PC-3 (cell line): ENCODE results near the gene APOL1.

Experiments
- EZH2phosphoT487 ChIP-seq: fragments of 300-600 bp; sonication (generic); IDR thresholded peaks from 2 replicates; pipeline ENCODE4 v1.6.1; 2018; ENCODE audit warnings: mild to moderate bottlenecking, antibody characterized with exemption, low read length, borderline replicate concordance
- TF ChIP-seq, protein P1 (sequence below): fragments of 300-600 bp; sonication (generic); conservative IDR thresholded peaks from 2 replicates; pipeline ENCODE4 v1.5.1; 2017; ENCODE audit warnings: antibody characterized with exemption, low read depth, mild to moderate bottlenecking, low read length

- TF ChIP-seq, protein P1, sequence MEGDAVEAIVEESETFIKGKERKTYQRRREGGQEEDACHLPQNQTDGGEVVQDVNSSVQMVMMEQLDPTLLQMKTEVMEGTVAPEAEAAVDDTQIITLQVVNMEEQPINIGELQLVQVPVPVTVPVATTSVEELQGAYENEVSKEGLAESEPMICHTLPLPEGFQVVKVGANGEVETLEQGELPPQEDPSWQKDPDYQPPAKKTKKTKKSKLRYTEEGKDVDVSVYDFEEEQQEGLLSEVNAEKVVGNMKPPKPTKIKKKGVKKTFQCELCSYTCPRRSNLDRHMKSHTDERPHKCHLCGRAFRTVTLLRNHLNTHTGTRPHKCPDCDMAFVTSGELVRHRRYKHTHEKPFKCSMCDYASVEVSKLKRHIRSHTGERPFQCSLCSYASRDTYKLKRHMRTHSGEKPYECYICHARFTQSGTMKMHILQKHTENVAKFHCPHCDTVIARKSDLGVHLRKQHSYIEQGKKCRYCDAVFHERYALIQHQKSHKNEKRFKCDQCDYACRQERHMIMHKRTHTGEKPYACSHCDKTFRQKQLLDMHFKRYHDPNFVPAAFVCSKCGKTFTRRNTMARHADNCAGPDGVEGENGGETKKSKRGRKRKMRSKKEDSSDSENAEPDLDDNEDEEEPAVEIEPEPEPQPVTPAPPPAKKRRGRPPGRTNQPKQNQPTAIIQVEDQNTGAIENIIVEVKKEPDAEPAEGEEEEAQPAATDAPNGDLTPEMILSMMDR, result no peak
- TF ChIP-seq EZH2phosphoT487, result no peak
These were observed 28.7 kb upstream of the APOL1 start for GRCh38 chr22:36224245-36224644.
